ENCODE data around the gene POLR1B.

The POLR1B gene, protein sequence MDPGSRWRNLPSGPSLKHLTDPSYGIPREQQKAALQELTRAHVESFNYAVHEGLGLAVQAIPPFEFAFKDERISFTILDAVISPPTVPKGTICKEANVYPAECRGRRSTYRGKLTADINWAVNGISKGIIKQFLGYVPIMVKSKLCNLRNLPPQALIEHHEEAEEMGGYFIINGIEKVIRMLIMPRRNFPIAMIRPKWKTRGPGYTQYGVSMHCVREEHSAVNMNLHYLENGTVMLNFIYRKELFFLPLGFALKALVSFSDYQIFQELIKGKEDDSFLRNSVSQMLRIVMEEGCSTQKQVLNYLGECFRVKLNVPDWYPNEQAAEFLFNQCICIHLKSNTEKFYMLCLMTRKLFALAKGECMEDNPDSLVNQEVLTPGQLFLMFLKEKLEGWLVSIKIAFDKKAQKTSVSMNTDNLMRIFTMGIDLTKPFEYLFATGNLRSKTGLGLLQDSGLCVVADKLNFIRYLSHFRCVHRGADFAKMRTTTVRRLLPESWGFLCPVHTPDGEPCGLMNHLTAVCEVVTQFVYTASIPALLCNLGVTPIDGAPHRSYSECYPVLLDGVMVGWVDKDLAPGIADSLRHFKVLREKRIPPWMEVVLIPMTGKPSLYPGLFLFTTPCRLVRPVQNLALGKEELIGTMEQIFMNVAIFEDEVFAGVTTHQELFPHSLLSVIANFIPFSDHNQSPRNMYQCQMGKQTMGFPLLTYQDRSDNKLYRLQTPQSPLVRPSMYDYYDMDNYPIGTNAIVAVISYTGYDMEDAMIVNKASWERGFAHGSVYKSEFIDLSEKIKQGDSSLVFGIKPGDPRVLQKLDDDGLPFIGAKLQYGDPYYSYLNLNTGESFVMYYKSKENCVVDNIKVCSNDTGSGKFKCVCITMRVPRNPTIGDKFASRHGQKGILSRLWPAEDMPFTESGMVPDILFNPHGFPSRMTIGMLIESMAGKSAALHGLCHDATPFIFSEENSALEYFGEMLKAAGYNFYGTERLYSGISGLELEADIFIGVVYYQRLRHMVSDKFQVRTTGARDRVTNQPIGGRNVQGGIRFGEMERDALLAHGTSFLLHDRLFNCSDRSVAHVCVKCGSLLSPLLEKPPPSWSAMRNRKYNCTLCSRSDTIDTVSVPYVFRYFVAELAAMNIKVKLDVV

GRCh38 chr2:112542123-112542983 lies at the start of gene POLR1B:
Gene POLR1B (plus strand): TSS chr2:112542465. CDS start chr2:112542495, 30 bp downstream.
- TF ChIP-seq, protein P1, sequence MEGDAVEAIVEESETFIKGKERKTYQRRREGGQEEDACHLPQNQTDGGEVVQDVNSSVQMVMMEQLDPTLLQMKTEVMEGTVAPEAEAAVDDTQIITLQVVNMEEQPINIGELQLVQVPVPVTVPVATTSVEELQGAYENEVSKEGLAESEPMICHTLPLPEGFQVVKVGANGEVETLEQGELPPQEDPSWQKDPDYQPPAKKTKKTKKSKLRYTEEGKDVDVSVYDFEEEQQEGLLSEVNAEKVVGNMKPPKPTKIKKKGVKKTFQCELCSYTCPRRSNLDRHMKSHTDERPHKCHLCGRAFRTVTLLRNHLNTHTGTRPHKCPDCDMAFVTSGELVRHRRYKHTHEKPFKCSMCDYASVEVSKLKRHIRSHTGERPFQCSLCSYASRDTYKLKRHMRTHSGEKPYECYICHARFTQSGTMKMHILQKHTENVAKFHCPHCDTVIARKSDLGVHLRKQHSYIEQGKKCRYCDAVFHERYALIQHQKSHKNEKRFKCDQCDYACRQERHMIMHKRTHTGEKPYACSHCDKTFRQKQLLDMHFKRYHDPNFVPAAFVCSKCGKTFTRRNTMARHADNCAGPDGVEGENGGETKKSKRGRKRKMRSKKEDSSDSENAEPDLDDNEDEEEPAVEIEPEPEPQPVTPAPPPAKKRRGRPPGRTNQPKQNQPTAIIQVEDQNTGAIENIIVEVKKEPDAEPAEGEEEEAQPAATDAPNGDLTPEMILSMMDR (IDR thresholded peaks at IDR 0.05): no peak

DNA sequence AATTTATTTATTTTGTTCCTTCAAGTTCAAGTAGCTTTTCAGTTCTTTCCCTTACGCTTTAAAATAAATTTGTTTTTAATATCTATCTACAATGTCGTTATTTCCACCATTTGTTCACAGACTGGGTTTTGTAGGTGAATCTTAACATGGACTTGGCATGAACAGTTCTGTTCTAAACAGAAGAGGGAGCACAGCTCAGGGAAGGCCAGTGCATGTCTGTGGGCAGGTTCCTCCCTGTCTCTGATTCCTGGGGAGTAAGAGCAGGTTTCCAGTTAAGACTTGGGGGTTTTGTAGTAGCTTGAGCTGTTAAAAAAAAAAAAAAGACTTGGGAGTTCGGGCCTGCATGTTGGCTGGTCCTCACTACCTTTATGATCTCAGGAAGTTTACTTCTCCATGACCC lies 49.2 kb upstream of the POLR1B start:
- TF ChIP-seq, protein P1 (IDR thresholded peaks at IDR 0.05): no peak

GRCh38 chr2:112493858-112494648 lies 48.2 kb upstream of the POLR1B start:
- TF ChIP-seq, protein P1 (IDR thresholded peaks at IDR 0.05): no peak

DNA sequence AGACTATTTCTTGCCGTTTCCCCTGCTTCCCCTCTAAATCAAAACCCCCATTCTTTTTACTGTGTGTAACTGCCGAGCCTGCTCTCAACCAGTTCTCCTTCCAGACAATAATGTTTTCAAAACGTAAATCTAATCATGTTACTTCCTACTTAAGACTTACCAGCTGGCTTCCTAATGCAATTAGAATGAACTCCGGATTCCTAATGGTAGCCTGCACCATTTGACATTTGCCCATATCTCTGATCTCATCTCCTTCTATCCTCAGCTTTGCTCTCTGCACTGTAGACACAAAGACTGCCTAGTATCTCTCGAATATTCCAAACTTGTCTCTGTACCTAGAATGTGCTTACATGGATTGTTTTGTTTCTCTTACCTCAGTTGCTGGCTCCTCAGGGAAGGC lies 47.4 kb upstream of the POLR1B start:
- TF ChIP-seq, protein P1 (IDR thresholded peaks at IDR 0.05): no peak

DNA sequence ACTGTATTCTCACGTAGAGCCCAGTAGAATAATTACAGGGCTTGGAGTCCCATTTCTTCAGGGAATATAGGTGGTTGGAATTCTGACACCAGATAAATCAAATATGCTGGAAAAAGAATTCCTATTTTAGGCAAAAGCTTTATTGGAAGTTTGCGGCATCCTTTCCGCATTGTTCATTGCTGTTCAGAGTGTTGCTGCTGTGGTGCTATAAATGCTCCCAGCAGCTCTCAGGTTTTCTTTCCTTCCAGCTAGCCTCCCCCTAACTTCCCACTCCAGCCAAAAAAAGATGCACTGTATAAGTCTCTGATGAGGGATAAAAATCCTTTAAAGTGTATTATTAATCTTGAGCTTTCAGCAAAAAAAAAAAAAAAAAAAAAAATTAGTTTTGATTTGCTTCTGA lies 25.5 kb upstream of the POLR1B start:
- TF ChIP-seq, protein P1 (IDR thresholded peaks at IDR 0.05): no peak

DNA sequence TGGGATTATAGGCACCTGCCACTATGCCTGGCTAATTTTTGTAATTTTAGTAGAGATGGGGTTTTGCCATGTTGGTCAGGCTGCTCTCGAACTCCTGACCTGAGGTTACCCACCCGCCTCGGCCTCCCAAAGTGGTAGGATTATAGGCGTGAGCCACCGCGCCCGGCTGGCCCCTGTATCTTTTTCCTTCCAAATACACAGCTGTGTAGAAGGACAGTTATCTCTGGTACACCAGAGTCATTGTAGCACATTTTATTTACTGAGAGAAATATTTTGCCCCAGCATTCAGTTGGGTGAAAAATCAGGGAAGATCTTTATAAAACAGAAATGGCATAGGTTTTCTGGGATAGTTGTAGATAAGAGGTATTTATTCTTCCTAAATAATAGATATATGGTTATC lies 23.5 kb upstream of the POLR1B start:
- TF ChIP-seq, protein P1 (IDR thresholded peaks at IDR 0.05): no peak

Measured in LNCAP (cell line).